HepG2 (cell line): ENCODE data around the gene PARP14. TPM values are rescaled to one million over a fixed set of nuclear protein-coding genes. Genes with fewer than 3 reads are reported as not detected.
"Not testable (repeated sequence)": the region's sequence is repeated elsewhere in the genome, so short reads cannot be mapped to it uniquely, and the experiment has no call there.

Experiments used
- CCDC6 ChIP-seq: sonication (generic); formaldehyde crosslinking; IDR thresholded peaks from 2 replicates; pipeline ENCODE4 v1.8.1; 2022; ENCODE audit warnings: mild to moderate bottlenecking, missing genetic modification reagents, moderate library complexity
- CENPT ChIP-seq: sonication (generic); formaldehyde crosslinking; IDR thresholded peaks from 2 replicates; pipeline ENCODE4 v1.8.0; 2022; ENCODE audit warnings: low read depth, mild to moderate bottlenecking, moderate library complexity, missing genetic modification reagents
- CREM ChIP-seq, 2 experiments: sonication (generic) in 1 of 2; formaldehyde crosslinking in 1 of 2; IDR thresholded peaks; 2 replicates each; pipeline versions ENCODE4 v1.4.0 to v1.6.1; 2016 to 2020; ENCODE audit warnings: antibody characterized with exemption in 1 of 2, mild to moderate bottlenecking in 1 of 2, missing genetic modification reagents in 1 of 2
- EED ChIP-seq: sonication (generic); formaldehyde crosslinking; IDR thresholded peaks from 2 replicates; pipeline ENCODE4 v1.5.0; 2020; ENCODE audit warnings: mild to moderate bottlenecking, missing genetic modification reagents
- HIVEP1 ChIP-seq: sonication (generic); formaldehyde crosslinking; IDR thresholded peaks from 2 replicates; pipeline ENCODE4 v1.4.0; 2020; ENCODE audit warnings: mild to moderate bottlenecking, missing genetic modification reagents
- HOXA7 ChIP-seq: sonication (generic); formaldehyde crosslinking; IDR thresholded peaks from 2 replicates; pipeline ENCODE4 v1.8.1; 2022; ENCODE audit warnings: mild to moderate bottlenecking, missing genetic modification reagents, moderate library complexity
- KLF6 ChIP-seq: IDR thresholded peaks from 2 replicates; pipeline ENCODE4 v1.8.0; 2016; ENCODE audit warnings: missing biosample characterization, missing genetic modification reagents
- MBD4 ChIP-seq: IDR thresholded peaks from 2 replicates; pipeline ENCODE4 v1.6.1; 2012; ENCODE audit warnings: low read length, inconsistent platforms, borderline replicate concordance
- NCOA1 ChIP-seq: sonication (generic); formaldehyde crosslinking; IDR thresholded peaks from 2 replicates; pipeline ENCODE4 v1.9.0; 2021; ENCODE audit warnings: missing genetic modification reagents
- RAD21 ChIP-seq: fragments of 450-650 bp; formaldehyde crosslinking; IDR thresholded peaks from 2 replicates; pipeline ENCODE4 v1.5.0; 2020; ENCODE audit warnings: mild to moderate bottlenecking
- SMYD3 ChIP-seq: sonication (generic); formaldehyde crosslinking; IDR thresholded peaks from 2 replicates; pipeline ENCODE4 v1.8.1; 2023; ENCODE audit warnings: mild to moderate bottlenecking, missing genetic modification reagents
- SP4 ChIP-seq: sonication (generic); formaldehyde crosslinking; IDR thresholded peaks from 2 replicates; pipeline ENCODE4 v1.8.1; 2023; ENCODE audit warnings: mild to moderate bottlenecking, missing genetic modification reagents
- STAG1 ChIP-seq: sonication (generic); formaldehyde crosslinking; IDR thresholded peaks from 2 replicates; pipeline ENCODE4 v1.4.0; 2020; ENCODE audit warnings: missing genetic modification reagents
- THAP11 ChIP-seq: IDR thresholded peaks from 2 replicates; pipeline ENCODE4 v1.6.1; 2016; ENCODE audit warnings: missing biosample characterization, missing genetic modification reagents
- ZBED4 ChIP-seq: sonication (generic); formaldehyde crosslinking; IDR thresholded peaks from 2 replicates; pipeline ENCODE4 v1.4.0; 2020; ENCODE audit warnings: missing genetic modification reagents, borderline replicate concordance
- ZNF446 ChIP-seq: sonication (generic); formaldehyde crosslinking; IDR thresholded peaks from 2 replicates; pipeline ENCODE4 v1.5.0; 2020; ENCODE audit warnings: mild to moderate bottlenecking, missing genetic modification reagents
- polyA plus RNA-seq, 8 experiments: library from polyadenylated mRNA; depleted of rRNA in 3 of 8; stranded (reverse) in 7 of 8; unstranded in 1 of 8; fragments of >200 nt; fragmentation: Illumina TruSeq in 4 of 8; extraction: Trizol in 4 of 8; gene quantifications; 2 replicates each; pipeline versions ENCODE4 v1.2.1 to v1.2.3, GENCODE V29; 2011 to 2016; ENCODE audit warnings: low read depth in 4 of 8, missing spikeins in 1 of 8, mixed read lengths in 1 of 8; ENCODE audit not compliant: insufficient read depth in 1 of 8
- total RNA-seq, 5 experiments: library from RNA; depleted of rRNA; stranded (reverse); fragments of >200 nt; fragmentation: Illumina TruSeq; extraction: Trizol; gene quantifications; 2 replicates each; pipeline ENCODE4 v1.2.3, GENCODE V29; 2016; ENCODE audit warnings: low read depth in 1 of 5
- TF ChIP-seq, protein P1 (sequence below): sonication (generic); formaldehyde crosslinking; IDR thresholded peaks from 2 replicates; pipeline ENCODE4 v1.4.0; 2020; ENCODE audit warnings: missing genetic modification reagents, borderline replicate concordance
- TF ChIP-seq, protein P2 (sequence below): sonication (generic); formaldehyde crosslinking; IDR thresholded peaks from 2 replicates; pipeline ENCODE4 v1.8.1; 2023; ENCODE audit warnings: mild to moderate bottlenecking, missing genetic modification reagents

Gene PARP14
- total and polyA plus RNA-seq, 2 of the 13 experiments (the other 11 are each of a cell fraction or from before 2014, with no cell fraction given), result 9.0 to 19.1 TPM

- TF ChIP-seq, protein P1, sequence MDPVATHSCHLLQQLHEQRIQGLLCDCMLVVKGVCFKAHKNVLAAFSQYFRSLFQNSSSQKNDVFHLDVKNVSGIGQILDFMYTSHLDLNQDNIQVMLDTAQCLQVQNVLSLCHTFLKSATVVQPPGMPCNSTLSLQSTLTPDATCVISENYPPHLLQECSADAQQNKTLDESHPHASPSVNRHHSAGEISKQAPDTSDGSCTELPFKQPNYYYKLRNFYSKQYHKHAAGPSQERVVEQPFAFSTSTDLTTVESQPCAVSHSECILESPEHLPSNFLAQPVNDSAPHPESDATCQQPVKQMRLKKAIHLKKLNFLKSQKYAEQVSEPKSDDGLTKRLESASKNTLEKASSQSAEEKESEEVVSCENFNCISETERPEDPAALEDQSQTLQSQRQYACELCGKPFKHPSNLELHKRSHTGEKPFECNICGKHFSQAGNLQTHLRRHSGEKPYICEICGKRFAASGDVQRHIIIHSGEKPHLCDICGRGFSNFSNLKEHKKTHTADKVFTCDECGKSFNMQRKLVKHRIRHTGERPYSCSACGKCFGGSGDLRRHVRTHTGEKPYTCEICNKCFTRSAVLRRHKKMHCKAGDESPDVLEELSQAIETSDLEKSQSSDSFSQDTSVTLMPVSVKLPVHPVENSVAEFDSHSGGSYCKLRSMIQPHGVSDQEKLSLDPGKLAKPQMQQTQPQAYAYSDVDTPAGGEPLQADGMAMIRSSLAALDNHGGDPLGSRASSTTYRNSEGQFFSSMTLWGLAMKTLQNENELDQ (CRISPR knock-in tag), result 0 out of 2 replicates have a peak, but pooled peaks have one; percentile 69
- 0 out of 2 replicates have a peak, but pooled peaks have one; percentile 48 for TF ChIP-seq SP4 (CRISPR knock-in tag)
- peak; percentile 54; the same call in 1 of the 2 replicates for TF ChIP-seq RAD21 (CRISPR knock-in tag)
- TF ChIP-seq KLF6 (CRISPR knock-in tag), result peak; percentile 80
- TF ChIP-seq MBD4, result 0 out of 2 replicates have a peak, but pooled peaks have one; percentile 89
- peak; percentile 95; the same call in 1 of the 2 replicates for TF ChIP-seq NCOA1 (CRISPR knock-in tag)
- TF ChIP-seq SMYD3, result peak; percentile 77; the same call in 1 of the 2 replicates
- TF ChIP-seq, protein P2, sequence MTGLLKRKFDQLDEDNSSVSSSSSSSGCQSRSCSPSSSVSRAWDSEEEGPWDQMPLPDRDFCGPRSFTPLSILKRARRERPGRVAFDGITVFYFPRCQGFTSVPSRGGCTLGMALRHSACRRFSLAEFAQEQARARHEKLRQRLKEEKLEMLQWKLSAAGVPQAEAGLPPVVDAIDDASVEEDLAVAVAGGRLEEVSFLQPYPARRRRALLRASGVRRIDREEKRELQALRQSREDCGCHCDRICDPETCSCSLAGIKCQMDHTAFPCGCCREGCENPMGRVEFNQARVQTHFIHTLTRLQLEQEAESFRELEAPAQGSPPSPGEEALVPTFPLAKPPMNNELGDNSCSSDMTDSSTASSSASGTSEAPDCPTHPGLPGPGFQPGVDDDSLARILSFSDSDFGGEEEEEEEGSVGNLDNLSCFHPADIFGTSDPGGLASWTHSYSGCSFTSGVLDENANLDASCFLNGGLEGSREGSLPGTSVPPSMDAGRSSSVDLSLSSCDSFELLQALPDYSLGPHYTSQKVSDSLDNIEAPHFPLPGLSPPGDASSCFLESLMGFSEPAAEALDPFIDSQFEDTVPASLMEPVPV, result peak; percentile 89; the same call in 1 of the 2 replicates
- peak; percentile 82 for TF ChIP-seq THAP11 (CRISPR knock-in tag)
- TF ChIP-seq CREM (IDR thresholded peaks at IDR 0.05), result peak; percentile 86; the same call in 1 of the 2 replicates
- TF ChIP-seq CREM (CRISPR knock-in tag; IDR thresholded peaks at IDR 0.05), result not testable (repeated sequence)
- TF ChIP-seq EED (CRISPR knock-in tag), result peak; percentile 60; the same call in 1 of the 2 replicates
- 0 out of 2 replicates have a peak, but pooled peaks have one; percentile 40 for TF ChIP-seq HOXA7 (CRISPR knock-in tag)
- peak; percentile 14; the same call in 1 of the 2 replicates for TF ChIP-seq STAG1
- peak; percentile 83; the same call in 1 of the 2 replicates for TF ChIP-seq CCDC6 (CRISPR knock-in tag)
- TF ChIP-seq HIVEP1 (CRISPR knock-in tag), result peak; percentile 37; the same call in 1 of the 2 replicates
- peak; percentile 43; the same call in 1 of the 2 replicates for TF ChIP-seq ZBED4
- 0 out of 2 replicates have a peak, but pooled peaks have one; percentile 52 for TF ChIP-seq ZNF446 (CRISPR knock-in tag)
- peak; percentile 57; the same call in 1 of the 2 replicates for TF ChIP-seq CENPT
- TF ChIP-seq, all 625 proteins: peak for 312; not testable (repeated sequence) for 313
These were observed 29.3 kb upstream of the PARP14 start (continued) for GRCh38 chr3:122651233-122651907.
